ENCODE measurements around the gene CA10.

GRCh38 chr17:51740531-51740930 is 418.0 kb downstream of the CA10 start:
- no peak for TF ChIP-seq CTCF (conservative IDR thresholded peaks at IDR 0.05 in 1 of 2, IDR thresholded peaks at IDR 0.05 in 1 of 2; ENCODE audit: low read depth in 1 of 2, low read length in 2 of 2)
- no peak for TF ChIP-seq EZH2 (IDR thresholded peaks at IDR 0.05; ENCODE audit: low read length, missing control alignments)
